Stimulated activated CD4-positive, alpha-beta T cell treated with anti-CD3 and anti-CD28 coated beads, Interleukin-4, amount 100 ng/mL, for 48 hours (primary cell): ENCODE data around the gene CYLD.

Experiments used
- DNase-seq, 2 donors: peaks; one replicate each; pipeline ENCODE4 v3.0.0-alpha.2; 2020; ENCODE audit warnings: low read depth in 2 of 2

Gene CYLD

DNA sequence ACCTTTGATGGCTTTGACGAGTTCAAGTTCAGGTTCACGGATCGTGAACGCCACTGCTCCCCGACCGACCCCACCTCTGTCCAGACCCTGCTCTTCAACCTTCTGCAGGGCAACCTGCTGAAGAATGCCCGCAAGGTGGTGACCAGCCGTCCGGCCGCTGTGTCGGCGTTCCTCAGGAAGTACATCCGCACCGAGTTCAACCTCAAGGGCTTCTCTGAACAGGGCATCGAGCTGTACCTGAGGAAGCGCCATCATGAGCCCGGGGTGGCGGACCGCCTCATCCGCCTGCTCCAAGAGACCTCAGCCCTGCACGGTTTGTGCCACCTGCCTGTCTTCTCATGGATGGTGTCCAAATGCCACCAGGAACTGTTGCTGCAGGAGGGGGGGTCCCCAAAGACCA is 30.8 kb upstream of the CYLD start:
- no peak for DNase-seq

DNA sequence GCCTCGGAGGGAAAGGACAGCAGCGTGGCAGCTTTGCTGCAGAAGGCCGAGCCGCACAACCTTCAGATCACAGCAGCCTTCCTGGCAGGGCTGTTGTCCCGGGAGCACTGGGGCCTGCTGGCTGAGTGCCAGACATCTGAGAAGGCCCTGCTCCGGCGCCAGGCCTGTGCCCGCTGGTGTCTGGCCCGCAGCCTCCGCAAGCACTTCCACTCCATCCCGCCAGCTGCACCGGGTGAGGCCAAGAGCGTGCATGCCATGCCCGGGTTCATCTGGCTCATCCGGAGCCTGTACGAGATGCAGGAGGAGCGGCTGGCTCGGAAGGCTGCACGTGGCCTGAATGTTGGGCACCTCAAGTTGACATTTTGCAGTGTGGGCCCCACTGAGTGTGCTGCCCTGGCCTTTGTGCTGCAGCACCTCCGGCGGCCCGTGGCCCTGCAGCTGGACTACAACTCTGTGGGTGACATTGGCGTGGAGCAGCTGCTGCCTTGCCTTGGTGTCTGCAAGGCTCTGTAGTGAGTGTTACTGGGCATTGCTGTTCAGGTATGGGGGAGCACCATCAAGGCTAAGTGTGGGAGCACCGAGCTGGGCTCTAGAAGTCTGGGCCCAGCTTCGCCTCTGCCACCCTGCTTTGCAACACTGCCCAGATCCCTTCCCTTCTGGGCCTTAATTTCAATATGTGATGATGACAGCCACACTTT is 29.9 kb upstream of the CYLD start:
- no peak for DNase-seq

DNA sequence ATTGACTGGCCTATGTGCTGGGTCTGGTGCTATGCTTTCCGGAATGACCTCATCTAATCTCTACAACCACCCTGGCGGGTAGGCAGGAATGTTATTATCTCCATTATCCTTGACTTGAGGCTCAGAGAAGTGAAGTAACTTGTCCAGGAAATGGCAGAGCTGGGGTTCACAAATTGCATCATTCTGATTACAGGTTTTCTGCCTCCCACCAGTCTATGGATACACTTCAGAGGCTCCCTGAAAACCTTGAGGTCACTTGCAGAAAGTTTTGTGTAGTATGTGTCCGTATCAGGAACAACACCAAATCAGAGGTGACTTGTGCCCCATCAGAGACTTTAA is 29.4 kb upstream of the CYLD start:
- no peak for DNase-seq

DNA sequence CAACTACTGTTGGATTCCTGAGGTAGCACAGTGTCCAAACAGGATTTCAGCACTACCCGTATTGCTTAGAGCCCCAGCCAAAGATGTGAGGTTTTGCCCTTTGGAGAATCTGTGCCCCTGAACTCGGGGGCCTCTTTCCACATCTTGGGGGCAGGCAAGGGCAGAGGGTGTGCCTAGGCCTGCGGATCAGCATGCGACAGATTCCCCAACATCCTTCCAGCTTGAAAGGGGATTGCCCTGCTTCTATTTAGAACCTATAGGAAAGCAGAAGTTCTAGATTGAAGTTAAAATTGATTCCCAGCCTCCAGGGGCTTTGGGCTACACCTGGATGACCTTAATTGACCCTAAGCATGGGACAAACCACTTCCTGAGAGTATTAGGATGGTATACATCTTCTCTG is 28.9 kb upstream of the CYLD start:
- no peak for DNase-seq

DNA sequence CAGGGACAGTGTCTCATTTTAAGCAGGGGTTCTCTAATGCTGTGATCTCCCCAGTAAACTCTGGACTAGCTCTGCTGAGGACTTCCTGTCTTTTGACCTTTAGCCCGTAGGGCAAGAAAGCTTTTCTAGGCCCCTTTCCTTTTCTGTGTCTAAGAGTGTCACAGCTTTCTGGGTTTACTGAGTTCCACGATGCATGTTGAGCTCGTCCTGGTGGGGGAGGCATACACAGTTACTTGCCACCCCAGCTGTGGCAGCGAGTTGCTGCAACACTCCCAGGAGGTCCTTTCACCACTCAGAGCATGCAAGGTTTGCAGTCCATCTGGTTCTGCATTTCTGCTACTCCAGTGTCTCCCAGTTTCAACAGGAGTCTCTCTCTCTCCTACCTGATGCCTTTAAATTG is 24.8 kb upstream of the CYLD start:
- DNase-seq, result no peak

DNA sequence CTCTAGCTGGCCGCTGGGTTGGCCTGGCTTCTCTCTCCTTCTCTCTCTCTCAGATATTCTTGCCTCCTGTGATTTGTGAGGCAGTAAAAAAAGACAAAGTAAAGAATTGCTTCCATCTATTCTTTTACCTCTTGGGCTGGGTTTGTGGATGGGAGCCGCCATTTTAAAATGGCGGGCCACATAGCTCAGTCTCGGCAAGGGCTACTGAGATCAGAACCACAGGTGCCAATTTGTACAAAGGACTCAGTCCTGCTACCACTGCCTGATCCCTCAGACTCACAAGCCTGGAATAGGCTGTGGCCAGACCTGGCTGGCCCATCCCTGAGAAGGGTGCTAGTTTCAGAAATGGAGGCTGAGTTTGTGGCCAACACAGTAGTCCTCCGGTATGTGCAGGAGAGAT is 24.4 kb upstream of the CYLD start:
- DNase-seq, result no peak

DNA sequence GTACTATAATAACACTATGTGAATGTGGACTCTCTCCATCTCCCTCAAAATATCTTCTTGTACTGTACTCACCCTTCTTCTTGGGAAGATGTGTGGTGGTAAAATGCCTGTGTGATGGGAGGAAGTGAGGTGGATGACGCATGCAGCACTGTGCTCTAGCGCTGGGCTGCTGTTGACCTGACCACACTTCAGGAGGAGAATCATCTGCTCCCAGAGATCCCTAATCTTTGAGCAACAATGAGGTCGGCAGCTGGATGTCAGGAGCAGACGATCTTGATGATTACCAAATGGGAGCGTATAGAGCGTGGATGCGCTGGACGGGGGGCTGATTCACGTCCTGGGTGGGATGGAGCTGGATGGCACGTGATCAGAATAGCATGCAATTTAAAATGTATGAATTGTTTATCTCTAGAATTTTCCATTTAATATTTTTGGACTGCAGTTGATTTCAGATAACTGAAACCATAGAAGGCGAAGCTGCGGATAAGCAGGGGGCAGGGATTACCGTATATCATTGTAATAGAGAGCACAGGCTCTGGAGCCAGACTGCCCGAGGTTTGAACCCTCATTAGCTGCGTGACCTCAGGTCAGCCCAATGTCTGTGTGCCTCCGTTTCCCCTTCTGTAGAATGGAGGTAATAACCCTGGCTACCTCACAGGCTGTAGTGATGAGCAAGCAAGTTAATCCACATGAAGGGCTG is 23.7 kb upstream of the CYLD start:
- DNase-seq, result no peak

DNA sequence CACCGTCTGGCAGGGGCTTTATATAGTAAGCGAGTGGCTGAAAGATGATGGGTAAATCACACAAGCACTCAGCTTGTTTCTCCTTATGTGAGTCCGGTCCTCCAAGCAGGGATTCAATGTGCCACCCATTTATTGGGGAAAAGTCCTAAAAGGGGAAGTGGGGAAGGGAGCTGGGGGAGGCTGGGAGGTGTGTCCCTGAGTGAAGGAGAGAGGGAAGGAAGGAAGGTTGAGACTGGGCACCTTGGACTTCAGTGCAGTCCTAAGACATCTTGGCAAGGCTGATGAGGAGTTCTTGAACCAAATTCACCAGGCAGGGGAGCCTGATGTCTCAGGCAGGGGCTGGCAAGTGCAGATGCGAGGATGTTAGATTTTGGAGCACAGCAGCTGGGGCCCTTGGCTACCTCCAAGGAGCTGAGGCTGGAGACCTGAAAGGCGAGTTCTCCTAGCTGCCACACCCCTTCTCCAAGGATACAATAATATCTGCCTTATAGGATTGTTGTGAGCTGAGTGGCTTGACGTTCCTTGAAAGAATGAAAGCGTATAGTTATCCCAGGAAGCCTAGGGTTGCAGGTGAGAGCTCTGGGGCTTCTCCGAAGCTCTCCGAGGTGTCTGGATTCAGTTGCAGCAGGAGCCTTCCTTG is 23.0 kb upstream of the CYLD start:
- no peak for DNase-seq

DNA sequence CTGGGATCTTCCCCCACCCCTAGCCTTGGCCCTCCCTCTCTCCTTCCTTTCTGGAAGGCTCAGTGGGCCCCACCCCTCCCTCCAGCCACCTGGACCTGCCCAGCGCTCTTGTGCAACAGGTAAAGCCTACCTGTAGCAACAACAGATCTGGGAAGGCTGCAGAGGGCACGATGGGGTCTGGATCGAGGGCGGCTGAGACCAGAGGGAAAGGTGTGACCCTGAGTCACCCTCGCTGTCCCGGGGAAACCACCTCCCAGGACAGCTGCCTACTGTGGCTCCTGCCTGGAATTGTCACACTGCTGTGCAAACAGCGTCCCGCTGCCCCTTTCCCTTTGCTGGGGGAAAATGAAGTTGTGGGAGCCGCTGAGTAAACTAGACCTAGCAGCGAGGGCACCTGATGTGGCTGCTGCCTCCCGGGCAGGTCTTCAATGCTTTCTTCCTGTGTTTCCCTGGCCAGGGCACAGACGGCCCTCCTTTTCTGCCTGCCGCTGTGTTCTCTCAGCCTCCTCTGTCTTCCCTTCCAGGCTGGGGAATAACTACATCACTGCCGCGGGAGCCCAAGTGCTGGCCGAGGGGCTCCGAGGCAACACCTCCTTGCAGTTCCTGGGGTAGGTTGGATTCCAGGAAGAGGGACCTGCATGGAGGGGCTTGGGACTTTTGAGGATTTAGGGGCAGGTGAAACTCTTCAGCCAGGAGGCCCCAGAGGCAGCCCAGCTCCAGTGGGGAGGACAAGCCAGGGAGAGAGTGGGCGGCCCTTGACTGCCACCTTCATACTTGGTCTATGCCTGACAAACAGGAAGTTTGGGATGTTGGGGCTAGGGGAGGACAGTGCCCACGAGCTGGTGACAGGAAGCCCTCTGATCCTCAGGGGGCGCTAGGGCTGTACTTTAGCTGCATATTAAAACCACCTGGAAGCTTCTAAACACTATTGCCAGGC is 22.2 kb upstream of the CYLD start:
- DNase-seq, result no peak

DNA sequence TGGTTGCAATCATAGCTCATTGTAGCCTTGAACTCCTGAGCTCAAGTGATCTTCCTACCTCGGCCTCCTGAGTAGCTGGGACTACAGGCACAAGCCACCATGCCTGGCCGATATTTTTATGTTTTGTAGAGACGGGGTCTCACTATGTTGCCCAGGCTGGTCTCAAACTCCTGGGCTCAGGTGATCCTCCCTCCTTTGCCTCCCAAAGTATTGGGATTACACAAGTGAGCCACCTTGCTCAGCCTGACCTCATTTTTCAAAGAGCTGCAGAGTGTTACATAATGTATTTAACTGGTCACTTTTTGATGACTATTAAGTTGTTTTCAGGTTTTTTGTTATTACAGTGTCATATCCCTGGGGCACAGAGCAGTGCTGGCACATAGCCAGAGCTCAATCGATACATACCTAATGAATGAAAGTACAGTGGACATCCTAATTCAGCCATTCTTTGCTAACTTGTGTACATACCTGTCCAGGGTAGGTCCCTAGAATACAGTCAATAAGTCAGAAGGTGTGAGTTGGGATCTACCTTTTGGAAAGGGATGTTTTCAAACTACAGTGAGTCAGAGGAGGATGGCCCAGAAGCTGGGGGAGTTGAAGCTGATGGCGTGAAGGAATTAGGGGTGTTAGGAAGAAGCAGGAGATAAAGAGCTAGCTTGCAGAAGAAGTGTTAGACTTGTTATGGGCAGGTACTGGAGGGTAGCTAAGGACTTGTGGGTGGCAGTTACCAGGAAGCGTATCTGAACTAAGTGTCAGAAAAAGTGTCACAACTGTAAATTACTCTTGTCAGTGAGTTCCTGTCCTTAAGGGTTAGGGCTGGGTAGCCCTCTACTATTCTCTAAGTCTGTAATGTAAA is 20.1 kb upstream of the CYLD start:
- no peak for DNase-seq

DNA sequence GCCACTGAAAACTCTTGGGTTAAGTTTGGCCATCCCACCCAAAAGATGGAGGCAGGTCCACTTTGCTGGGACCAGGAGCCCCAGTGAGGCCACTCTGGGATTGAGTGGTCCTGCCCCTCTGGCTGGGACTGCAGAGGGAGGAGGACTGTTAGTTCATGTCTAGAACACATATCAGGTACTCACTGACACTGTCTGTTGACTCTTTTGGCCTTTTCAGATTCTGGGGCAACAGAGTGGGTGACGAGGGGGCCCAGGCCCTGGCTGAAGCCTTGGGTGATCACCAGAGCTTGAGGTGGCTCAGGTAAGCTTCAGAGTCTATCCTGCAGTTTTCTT is 19.5 kb upstream of the CYLD start:
- DNase-seq, result no peak

DNA sequence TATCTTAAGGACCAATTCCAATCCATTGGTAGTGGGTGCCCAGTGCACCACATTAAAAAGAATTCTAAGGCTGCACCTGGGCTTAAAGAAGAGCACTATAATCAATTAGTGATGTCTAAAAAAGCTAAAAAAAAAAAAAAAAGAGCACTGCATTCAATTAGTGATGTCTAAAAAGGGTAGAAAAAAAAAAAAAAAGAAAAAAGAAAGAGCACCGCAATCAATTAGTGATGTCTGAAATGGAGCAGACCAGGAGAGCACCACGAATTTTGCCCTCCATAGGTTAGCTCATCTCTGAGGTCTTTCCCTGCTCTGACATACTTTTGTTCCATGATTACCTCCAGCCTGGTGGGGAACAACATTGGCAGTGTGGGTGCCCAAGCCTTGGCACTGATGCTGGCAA is 18.9 kb upstream of the CYLD start:
- DNase-seq, result no peak

DNA sequence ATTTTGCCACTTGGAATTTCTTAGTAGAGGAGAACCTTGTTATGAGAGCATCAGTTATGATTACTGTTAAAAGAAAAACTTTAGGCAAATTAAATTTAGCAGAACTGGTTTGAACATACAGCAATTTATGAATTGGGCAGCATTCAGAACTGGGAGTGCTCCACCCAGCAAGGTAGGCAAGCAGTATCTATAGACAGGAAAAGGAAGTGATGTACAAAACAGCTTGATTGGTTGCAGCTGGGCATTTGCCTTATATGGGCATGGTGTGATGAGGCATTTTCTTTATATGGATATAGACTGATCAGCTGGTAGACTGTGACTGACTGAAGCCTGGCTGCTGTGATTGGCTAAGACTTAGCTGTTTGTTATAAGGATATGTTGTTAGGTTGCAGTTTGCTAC is 17.6 kb upstream of the CYLD start:
- DNase-seq, result no peak

DNA sequence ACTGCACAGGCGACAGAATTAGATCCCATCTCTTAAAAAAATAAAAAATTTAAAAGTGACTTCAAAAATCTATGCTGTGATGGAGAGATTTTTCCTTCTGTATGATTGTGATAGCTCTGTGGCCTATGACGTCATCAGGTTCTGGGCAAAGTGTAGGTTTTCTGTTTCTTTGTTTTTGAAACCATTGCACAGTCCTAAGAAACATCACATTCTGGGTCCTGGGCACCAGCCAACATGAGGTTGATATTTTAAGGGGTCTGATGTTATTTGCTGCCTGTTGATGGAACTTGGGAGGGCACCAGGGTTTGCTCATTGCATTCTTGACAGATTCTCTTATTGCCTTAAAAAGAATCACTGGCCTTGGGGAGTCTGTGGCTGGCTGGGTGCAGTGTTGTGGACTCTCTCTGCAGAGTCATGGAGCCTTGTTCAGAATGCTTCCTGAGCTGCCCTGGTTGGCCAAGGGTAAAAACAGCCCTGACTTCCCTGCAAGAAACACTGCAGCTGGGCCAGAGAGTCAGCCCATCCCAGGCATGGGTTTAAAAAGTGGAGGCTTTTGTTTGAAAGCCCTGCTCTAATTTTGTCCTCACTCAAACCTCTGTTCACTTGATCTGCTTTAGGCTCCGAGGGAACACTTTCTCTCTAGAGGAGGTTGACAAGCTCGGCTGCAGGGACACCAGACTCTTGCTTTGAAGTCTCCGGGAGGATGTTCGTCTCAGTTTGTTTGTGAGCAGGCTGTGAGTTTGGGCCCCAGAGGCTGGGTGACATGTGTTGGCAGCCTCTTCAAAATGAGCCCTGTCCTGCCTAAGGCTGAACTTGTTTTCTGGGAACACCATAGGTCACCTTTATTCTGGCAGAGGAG is 10.5 kb upstream of the CYLD start:
- no peak for DNase-seq

DNA sequence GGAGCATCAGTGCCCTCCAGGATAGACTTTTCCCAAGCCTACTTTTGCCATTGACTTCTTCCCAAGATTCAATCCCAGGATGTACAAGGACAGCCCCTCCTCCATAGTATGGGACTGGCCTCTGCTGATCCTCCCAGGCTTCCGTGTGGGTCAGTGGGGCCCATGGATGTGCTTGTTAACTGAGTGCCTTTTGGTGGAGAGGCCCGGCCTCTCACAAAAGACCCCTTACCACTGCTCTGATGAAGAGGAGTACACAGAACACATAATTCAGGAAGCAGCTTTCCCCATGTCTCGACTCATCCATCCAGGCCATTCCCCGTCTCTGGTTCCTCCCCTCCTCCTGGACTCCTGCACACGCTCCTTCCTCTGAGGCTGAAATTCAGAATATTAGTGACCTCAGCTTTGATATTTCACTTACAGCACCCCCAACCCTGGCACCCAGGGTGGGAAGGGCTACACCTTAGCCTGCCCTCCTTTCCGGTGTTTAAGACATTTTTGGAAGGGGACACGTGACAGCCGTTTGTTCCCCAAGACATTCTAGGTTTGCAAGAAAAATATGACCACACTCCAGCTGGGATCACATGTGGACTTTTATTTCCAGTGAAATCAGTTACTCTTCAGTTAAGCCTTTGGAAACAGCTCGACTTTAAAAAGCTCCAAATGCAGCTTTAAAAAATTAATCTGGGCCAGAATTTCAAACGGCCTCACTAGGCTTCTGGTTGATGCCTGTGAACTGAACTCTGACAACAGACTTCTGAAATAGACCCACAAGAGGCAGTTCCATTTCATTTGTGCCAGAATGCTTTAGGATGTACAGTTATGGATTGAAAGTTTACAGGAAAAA is 9.7 kb upstream of the CYLD start:
- DNase-seq, result no peak

DNA sequence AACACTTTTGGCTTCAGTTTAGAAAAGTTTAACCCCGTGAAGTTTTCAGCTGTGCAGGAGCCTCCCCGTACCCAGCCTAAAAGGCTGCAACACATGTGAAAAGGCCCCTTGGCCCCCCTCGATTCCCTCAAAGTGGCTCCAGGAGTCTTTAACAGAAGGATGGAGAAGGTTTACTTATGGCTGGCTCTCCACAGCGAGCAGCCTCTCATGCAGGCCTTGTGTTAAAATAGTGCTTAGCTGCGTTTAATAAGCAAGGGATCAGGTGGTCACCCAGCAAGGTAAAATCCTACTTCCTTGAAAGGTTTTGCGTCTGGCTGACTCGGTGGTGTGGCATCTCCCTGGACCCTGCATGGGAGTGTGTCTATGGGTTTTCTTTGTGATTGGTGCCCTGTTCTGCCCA is 8.4 kb upstream of the CYLD start:
- no peak for DNase-seq

DNA sequence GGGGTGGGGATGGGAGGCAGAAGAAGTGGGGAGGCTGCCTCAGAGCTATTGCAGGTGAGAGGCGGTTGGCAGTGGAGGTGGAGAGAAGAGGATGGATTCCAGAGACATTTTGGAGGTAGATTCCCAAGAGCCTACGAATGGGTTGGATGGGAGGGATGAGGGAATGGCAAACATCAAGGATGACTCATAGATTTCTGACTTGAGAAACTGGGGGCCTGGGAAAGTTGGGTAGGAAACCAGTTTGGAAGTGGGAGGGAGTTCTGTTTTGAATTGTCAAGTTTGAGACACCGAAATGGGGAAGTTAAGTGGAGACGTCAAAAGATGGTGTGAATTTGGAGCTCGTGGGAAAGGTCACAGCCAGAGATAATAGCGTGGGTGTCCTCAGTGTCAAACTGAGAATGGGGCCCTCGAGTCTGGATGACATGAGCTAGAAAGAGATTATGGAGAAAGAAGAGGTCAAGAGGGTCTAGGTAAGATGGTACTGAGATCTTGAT is 6.2 kb upstream of the CYLD start:
- no peak for DNase-seq

DNA sequence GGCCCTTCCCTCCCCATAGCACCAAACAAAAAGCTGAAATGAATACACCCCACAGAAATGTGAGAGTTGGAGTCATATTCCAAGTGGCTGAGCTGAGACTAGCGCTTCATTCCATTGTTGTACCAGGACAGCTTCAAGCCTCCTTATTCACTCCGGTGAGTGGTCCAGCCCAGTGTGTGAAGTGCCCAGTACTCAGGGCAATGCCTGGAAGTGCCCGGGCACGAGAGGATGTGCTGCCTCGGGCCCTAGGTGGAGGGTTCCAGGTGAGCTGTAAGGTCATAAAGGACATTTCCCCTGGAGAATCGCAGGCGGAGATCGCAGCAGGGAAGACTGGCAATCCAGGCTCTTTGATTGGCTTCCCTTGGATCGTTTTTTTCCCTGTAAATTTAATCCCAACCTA is 5.4 kb upstream of the CYLD start:
- DNase-seq, result no peak

DNA sequence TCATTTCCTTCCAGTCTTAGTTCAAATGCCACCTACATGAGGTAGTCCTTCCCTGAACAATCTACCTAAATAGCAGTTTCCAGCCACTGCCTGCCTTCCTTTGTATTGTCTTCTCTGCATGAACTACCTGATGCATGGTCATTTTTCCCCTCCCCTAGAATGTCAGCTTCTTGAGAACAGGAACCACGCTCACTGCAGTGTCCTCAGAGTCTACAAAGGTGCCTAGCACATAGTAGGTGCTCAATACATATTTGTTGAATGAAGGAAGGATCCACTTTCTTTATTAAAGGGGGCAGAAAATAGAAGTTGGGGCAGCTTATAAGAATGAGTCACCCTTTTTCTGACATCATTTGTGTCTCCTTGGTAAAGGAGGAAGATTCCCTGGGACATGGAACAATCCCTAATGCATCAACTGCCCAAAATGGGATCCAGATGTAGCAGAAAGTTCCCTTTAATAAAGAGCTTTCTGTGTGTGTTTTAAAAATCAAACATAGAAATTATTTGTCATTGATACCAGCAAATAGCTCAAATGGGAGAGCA is 4.4 kb upstream of the CYLD start:
- no peak for DNase-seq
